ENCODE results near the gene TFDP2. TPM values are rescaled to one million over a fixed set of nuclear protein-coding genes. Genes with fewer than 3 reads are reported as not detected.
"Not testable (repeated sequence)": the region's sequence is repeated elsewhere in the genome, so short reads cannot be mapped to it uniquely, and the experiment has no call there.

Gene TFDP2
- total and polyA plus RNA-seq, 10 donors: 4.1 to 40.5 (median 27.9) TPM

- H3K27me3 ChIP-seq (replicated peaks in 1 of 7); H3K4me3 ChIP-seq; H3K9me3 ChIP-seq; intact Hi-C loops (cut with DNase I; ENCODE audit: low total_unique reads); H3K27ac ChIP-seq; H3K4me1 ChIP-seq; DNase-seq: not testable (repeated sequence)
- H3K36me3 ChIP-seq: peaks cover 0 to 20% (median 0%) of the 10 kb centered on the region in 6 donors
- WGBS, 5 donors: 44 to 100% (median 79%) methylated on average over 1 to 2 of the region's 2 CpGs
Observed at GRCh38 chr3:142137089-142137488, 12.3 kb downstream of the TFDP2 start.

DNA sequence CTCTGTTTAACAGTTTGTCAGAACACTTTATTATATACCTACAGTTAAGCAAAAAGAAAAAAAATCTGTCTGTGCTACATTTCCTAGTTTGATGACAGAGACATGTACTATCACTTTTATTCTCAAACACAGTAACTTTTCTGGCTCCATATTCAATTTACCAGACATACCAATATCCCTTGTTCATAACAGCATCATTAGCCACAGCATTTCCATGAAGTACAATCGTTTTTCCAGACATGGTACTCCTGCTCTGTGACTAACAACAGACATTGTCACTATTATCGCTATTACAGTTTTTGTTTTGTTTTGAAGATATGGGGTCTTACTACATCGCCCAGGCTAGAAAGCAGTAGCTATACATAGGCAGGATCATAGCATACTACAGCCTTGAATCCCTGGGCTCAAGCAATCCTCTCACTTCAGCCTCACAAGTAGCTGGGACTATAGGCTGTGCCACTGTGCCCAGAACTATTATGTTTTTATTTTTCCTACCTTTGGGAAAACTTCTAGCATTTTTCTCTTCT lies 14.5 kb downstream of the TFDP2 start:
- WGBS, 5 donors: 48 to 85% (median 60%) methylated on average over 3 of the region's 3 CpGs
- H3K27me3 ChIP-seq (replicated peaks in 1 of 7): no peaks in the 10 kb centered on the region

GRCh38 chr3:142129516-142130171 lies 19.7 kb downstream of the TFDP2 start:
- H3K4me1 ChIP-seq: peaks cover 0 to 5% (median 0%) of the 10 kb centered on the region in 6 donors
- TF ChIP-seq POLR2AphosphoS5 (IDR thresholded peaks at IDR 0.05) (no peak), POLR2A (IDR thresholded peaks at IDR 0.05) (no peak)
- TF ChIP-seq, protein P1, sequence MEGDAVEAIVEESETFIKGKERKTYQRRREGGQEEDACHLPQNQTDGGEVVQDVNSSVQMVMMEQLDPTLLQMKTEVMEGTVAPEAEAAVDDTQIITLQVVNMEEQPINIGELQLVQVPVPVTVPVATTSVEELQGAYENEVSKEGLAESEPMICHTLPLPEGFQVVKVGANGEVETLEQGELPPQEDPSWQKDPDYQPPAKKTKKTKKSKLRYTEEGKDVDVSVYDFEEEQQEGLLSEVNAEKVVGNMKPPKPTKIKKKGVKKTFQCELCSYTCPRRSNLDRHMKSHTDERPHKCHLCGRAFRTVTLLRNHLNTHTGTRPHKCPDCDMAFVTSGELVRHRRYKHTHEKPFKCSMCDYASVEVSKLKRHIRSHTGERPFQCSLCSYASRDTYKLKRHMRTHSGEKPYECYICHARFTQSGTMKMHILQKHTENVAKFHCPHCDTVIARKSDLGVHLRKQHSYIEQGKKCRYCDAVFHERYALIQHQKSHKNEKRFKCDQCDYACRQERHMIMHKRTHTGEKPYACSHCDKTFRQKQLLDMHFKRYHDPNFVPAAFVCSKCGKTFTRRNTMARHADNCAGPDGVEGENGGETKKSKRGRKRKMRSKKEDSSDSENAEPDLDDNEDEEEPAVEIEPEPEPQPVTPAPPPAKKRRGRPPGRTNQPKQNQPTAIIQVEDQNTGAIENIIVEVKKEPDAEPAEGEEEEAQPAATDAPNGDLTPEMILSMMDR (IDR thresholded peaks at IDR 0.05 in 8 of 11, conservative IDR thresholded peaks at IDR 0.05 in 3 of 11): no peak
- 90 to 98% (median 96%) methylated on average over 2 of the region's 2 CpGs for WGBS, 5 donors
- H3K27ac ChIP-seq: no peak overlapping the region
- no peak for DNase-seq
- no peaks in the 10 kb centered on the region for H3K36me3 ChIP-seq
- H3K4me3 ChIP-seq: no peak overlapping the region
- no peaks in the 10 kb centered on the region for H3K27me3 ChIP-seq (replicated peaks in 1 of 7)
- intact Hi-C loops (cut with DNase I; ENCODE audit: low total_unique reads): loop anchor here (5.0 kb wide), 1 partner anchor 153 kb away; no protein-coding TSS in a partner anchor
- no peaks in the 10 kb centered on the region for H3K9me3 ChIP-seq

More for the DNA sequence above, 14.5 kb downstream of the TFDP2 start:
- intact Hi-C loops (cut with DNase I; ENCODE audit: low total_unique reads): no loop called here
- no peak overlapping the region for H3K27ac ChIP-seq
- H3K4me1 ChIP-seq: no peaks in the 10 kb centered on the region
- TF ChIP-seq, protein P1 (IDR thresholded peaks at IDR 0.05 in 8 of 11, conservative IDR thresholded peaks at IDR 0.05 in 3 of 11): no peak
- no peak for TF ChIP-seq POLR2AphosphoS5 (IDR thresholded peaks at IDR 0.05)
- TF ChIP-seq POLR2A (IDR thresholded peaks at IDR 0.05): no peak
- H3K9me3 ChIP-seq: peaks cover 0 to 4% (median 0%) of the 10 kb centered on the region in 8 donors
- no peak overlapping the region for H3K4me3 ChIP-seq
- DNase-seq: no peak
- H3K36me3 ChIP-seq: peaks cover 0 to 6% (median 0%) of the 10 kb centered on the region in 6 donors

- no peaks in the 10 kb centered on the region for H3K36me3 ChIP-seq
- H3K4me1 ChIP-seq: peaks cover 0 to 5% (median 0%) of the 10 kb centered on the region in 6 donors
- H3K4me3 ChIP-seq: no peak overlapping the region
- H3K9me3 ChIP-seq: no peaks in the 10 kb centered on the region
- intact Hi-C loops (cut with DNase I; ENCODE audit: low total_unique reads): loop anchor here (5.0 kb wide), 1 partner anchor 154 kb away; no protein-coding TSS in a partner anchor
- 82 to 94% (median 92%) methylated on average over 8 of the region's 8 CpGs for WGBS, 5 donors
- no peak overlapping the region for H3K27ac ChIP-seq
- no peaks in the 10 kb centered on the region for H3K27me3 ChIP-seq (replicated peaks in 1 of 7)
- DNase-seq: no peak
- TF ChIP-seq POLR2A (IDR thresholded peaks at IDR 0.05): no peak
- TF ChIP-seq, protein P1 (IDR thresholded peaks at IDR 0.05 in 8 of 11, conservative IDR thresholded peaks at IDR 0.05 in 3 of 11): no peak
- no peak for TF ChIP-seq POLR2AphosphoS5 (IDR thresholded peaks at IDR 0.05)
Observed at GRCh38 chr3:142127941-142128658, 21.2 kb downstream of the TFDP2 start.
